Mucosa of descending colon (tissue), 3 donors: ENCODE measurements around the gene NECAB3. TPM values are rescaled to one million over a fixed set of nuclear protein-coding genes. Genes with fewer than 3 reads are reported as not detected.
"Not testable (repeated sequence)": the region's sequence is repeated elsewhere in the genome, so short reads cannot be mapped to it uniquely, and the experiment has no call there.

Experiments used
- ATAC-seq: fragments of 200-7000 bp; cut with Tn5 transposase; one replicate; pipeline ENCODE4 v1.9.1; 2020; ENCODE audit warnings: mild to moderate bottlenecking, moderate library complexity
- DNase-seq, 3 donors: peaks; one replicate each; pipeline ENCODE4 v3.0.0-alpha.2; 2020
- H3K36me3 ChIP-seq: fragments of 200-600 bp; one replicate; pipeline ENCODE4 v1.8.0; 2021; ENCODE audit warnings: low read depth, mild to moderate bottlenecking
- H3K4me1 ChIP-seq: fragments of 200-600 bp; one replicate; pipeline ENCODE4 v1.8.0; 2021; ENCODE audit warnings: low read depth, mild to moderate bottlenecking
- H3K4me3 ChIP-seq: fragments of 200-600 bp; one replicate; pipeline ENCODE4 v1.8.0; 2021; ENCODE audit warnings: mild to moderate bottlenecking
- H3K9me3 ChIP-seq: fragments of 200-600 bp; one replicate; pipeline ENCODE4 v1.8.0; 2021; ENCODE audit warnings: mild to moderate bottlenecking
- CTCF ChIP-seq: fragments of 200-600 bp; IDR thresholded peaks from one replicate; pipeline ENCODE4 v1.8.0; 2022; ENCODE audit warnings: antibody characterized with exemption, mild to moderate bottlenecking
- intact Hi-C, 2 donors: fragments of 100-400 bp; cut with DNase I in 1 of 2; cut with micrococcal nuclease in 1 of 2; formaldehyde crosslinking; loops; one replicate each; pipeline versions ENCODE4 v1.11.0 to v1.11.1; 2022; cut with DNase I, micrococcal nuclease
- total RNA-seq, 3 donors: library from RNA; stranded (reverse); fragmentation: NEBNext Ultra II Directional in 2 of 3; extraction: Animal tissue kit (Norgen Biotek cat#: 25700) in 2 of 3; gene quantifications; one replicate each; pipeline versions ENCODE4 v1.2.1 to v1.2.4, GENCODE V29; 2021 to 2023
- donor health status: DM: no; HTN: no; CAD: no; lungs with moderate emphysema.
- donor health status: DM: no; HTN: no; CAD: no.
- donor health status: DM: no; HTN: yes; CAD: no.

The NECAB3 gene
- total RNA-seq, 3 donors from 2014 or later = 50.7 to 55.7 (median 51.7) TPM

- DNase-seq (peak; percentile 55 to 71 (median 61)), ATAC-seq (peak; percentile 47)
- no peak for TF ChIP-seq CTCF
- H3K9me3 ChIP-seq = no peaks in the 10 kb centered on the region
- H3K4me1 ChIP-seq = peaks cover 50% of the 10 kb centered on the region
- no peaks in the 10 kb centered on the region for H3K36me3 ChIP-seq
- intact Hi-C loops = loop anchor here (10.0 kb wide), 1 partner anchor 186 kb away; no protein-coding TSS in a partner anchor
- H3K4me3 ChIP-seq = no peak overlapping the region
Measured at GRCh38 chr20:33650753-33651561, 23.3 kb downstream of the NECAB3 start.

GRCh38 chr20:33650111-33650752 lies 24.0 kb downstream of the NECAB3 start:
- Histone ChIP-seq H3K9me3 (no peaks in the 10 kb centered on the region), H3K4me1 (peaks cover 48% of the 10 kb centered on the region), H3K4me3 (no peak overlapping the region), H3K36me3 (no peaks in the 10 kb centered on the region)
- ATAC-seq (peak; percentile 3), DNase-seq (peak in 1 of 3 donors; percentile 29)
- TF ChIP-seq CTCF = no peak
- intact Hi-C loops = loop anchor here (10.0 kb wide), 1 partner anchor 185 kb away; no protein-coding TSS in a partner anchor

- peaks cover 4% of the 10 kb centered on the region for H3K36me3 ChIP-seq
- no peak overlapping the region for H3K4me3 ChIP-seq
- intact Hi-C loops = no loop called here
- no peak for TF ChIP-seq CTCF
- H3K4me1 ChIP-seq = peaks cover 38% of the 10 kb centered on the region
- no peaks in the 10 kb centered on the region for H3K9me3 ChIP-seq
- DNase-seq (peak in 1 of 3 donors; percentile 53), ATAC-seq (peak; percentile 20)
Measured at GRCh38 chr20:33649201-33649681, 25.0 kb downstream of the NECAB3 start.

- Histone ChIP-seq H3K9me3 (no peaks in the 10 kb centered on the region), H3K4me1 (peaks cover 30% of the 10 kb centered on the region), H3K36me3 (peaks cover 5% of the 10 kb centered on the region), H3K4me3 (no peak overlapping the region)
- ATAC-seq = no peak
- intact Hi-C loops = no loop called here
- DNase-seq = no peak
- TF ChIP-seq CTCF = no peak
Measured at GRCh38 chr20:33648396-33649004, 25.7 kb downstream of the NECAB3 start.

- intact Hi-C loops = no loop called here
- no peak for TF ChIP-seq CTCF
- no peaks in the 10 kb centered on the region for H3K9me3 ChIP-seq
- DNase-seq (no peak), ATAC-seq (no peak)
- no peak overlapping the region for H3K4me3 ChIP-seq
- H3K36me3 ChIP-seq = peaks cover 5% of the 10 kb centered on the region
- H3K4me1 ChIP-seq = peaks cover 25% of the 10 kb centered on the region
Measured at GRCh38 chr20:33647603-33648395, 26.4 kb downstream of the NECAB3 start.

- H3K9me3 ChIP-seq, ATAC-seq, DNase-seq, H3K36me3 ChIP-seq, H3K4me3 ChIP-seq, intact Hi-C loops: not testable (repeated sequence)
- peaks cover 24% of the 10 kb centered on the region for H3K4me1 ChIP-seq
Measured at GRCh38 chr20:33646959-33647602, 27.1 kb downstream of the NECAB3 start.
